Fibroblast of peridontal ligament (primary cell): Measurements from ENCODE around the gene MYH14.

Experiments used
- DNase-seq: peaks from one replicate; pipeline ENCODE4 v3.0.0-alpha.2; 2010; ENCODE audit errors: extremely low read depth

MYH14 gene

GRCh38 chr19:50258918-50259372 lies 55.5 kb downstream of the MYH14 start:
- DNase-seq = no peak

- no peak for DNase-seq
These were observed 58.1 kb downstream of the MYH14 start for GRCh38 chr19:50261446-50261970.

GRCh38 chr19:50263176-50263575 lies 59.8 kb downstream of the MYH14 start:
- DNase-seq = no peak

GRCh38 chr19:50264483-50265186 lies 61.2 kb downstream of the MYH14 start:
- DNase-seq = no peak

- DNase-seq = no peak
These were observed 62.6 kb downstream of the MYH14 start for GRCh38 chr19:50266041-50266440.

- DNase-seq = no peak
These were observed 63.5 kb downstream of the MYH14 start for GRCh38 chr19:50266896-50267295.

- no peak for DNase-seq
These were observed 64.6 kb downstream of the MYH14 start for GRCh38 chr19:50268041-50268440.

GRCh38 chr19:50268501-50268900 lies 65.1 kb downstream of the MYH14 start:
- DNase-seq = no peak

GRCh38 chr19:50269653-50270052 lies 66.2 kb downstream of the MYH14 start:
- DNase-seq = no peak

- DNase-seq = no peak
These were observed 69.0 kb downstream of the MYH14 start for GRCh38 chr19:50272263-50272897.

- DNase-seq = no peak
These were observed 70.4 kb downstream of the MYH14 start for GRCh38 chr19:50273821-50274220.

GRCh38 chr19:50275577-50276368 lies 72.4 kb downstream of the MYH14 start:
- DNase-seq = no peak

- DNase-seq = no peak
These were observed 73.1 kb downstream of the MYH14 start for GRCh38 chr19:50276370-50277063.

- DNase-seq = no peak
These were observed 74.7 kb downstream of the MYH14 start for GRCh38 chr19:50277966-50278580.

GRCh38 chr19:50280074-50280473 lies 76.7 kb downstream of the MYH14 start:
- DNase-seq = no peak

GRCh38 chr19:50280983-50281382 lies 77.6 kb downstream of the MYH14 start:
- no peak for DNase-seq

GRCh38 chr19:50281491-50281890 lies 78.1 kb downstream of the MYH14 start:
- DNase-seq = no peak

GRCh38 chr19:50285833-50286232 lies 82.4 kb downstream of the MYH14 start:
- no peak for DNase-seq

- DNase-seq = no peak
These were observed 83.0 kb downstream of the MYH14 start for GRCh38 chr19:50286443-50286842.

GRCh38 chr19:50287331-50287730 lies 83.9 kb downstream of the MYH14 start:
- no peak for DNase-seq

- DNase-seq = no peak
These were observed 85.5 kb downstream of the MYH14 start for GRCh38 chr19:50288954-50289353.
